CD14-positive monocyte (primary cell): ENCODE data around the gene ANKRD33. TPM values are rescaled to one million over a fixed set of nuclear protein-coding genes. Genes with fewer than 3 reads are reported as not detected.

Source experiments
- DNase-seq, 3 donors: peaks; one replicate each; pipeline ENCODE4 v3.0.0-alpha.2; 2011 to 2022
- H2AFZ ChIP-seq: 2 replicates; pipeline ENCODE4 v1.6.0; 2012; ENCODE audit warnings: mild to moderate bottlenecking, low read depth, low read length, inconsistent platforms; ENCODE audit not compliant: insufficient read depth, poor library complexity, severe bottlenecking
- H3K27ac ChIP-seq, 2 donors: 1 replicate in 1 of 2; 2 replicates in 1 of 2; pipeline ENCODE4 v1.5.1; 2012 to 2013; ENCODE audit warnings: low read length in 2 of 2, control low read depth in 1 of 2, inconsistent platforms in 1 of 2, low read depth in 1 of 2, mild to moderate bottlenecking in 1 of 2
- H3K27me3 ChIP-seq, 2 donors: one replicate each; pipeline versions ENCODE4 v1.6.0 to v1.6.1; 2011 to 2013; ENCODE audit warnings: low read length in 2 of 2; ENCODE audit not compliant: control insufficient read depth in 2 of 2, insufficient read depth in 2 of 2
- H3K36me3 ChIP-seq, 2 donors: replicated peaks in 1 of 2; 1 replicate in 1 of 2; 2 replicates in 1 of 2; pipeline versions ENCODE4 v1.5.1 to v1.6.1; 2012 to 2013; ENCODE audit warnings: low read length in 2 of 2, control low read depth in 1 of 2, inconsistent platforms in 1 of 2, mild to moderate bottlenecking in 1 of 2; ENCODE audit not compliant: insufficient read depth in 2 of 2, control insufficient read depth in 1 of 2
- H3K4me1 ChIP-seq, 2 donors: 1 replicate in 1 of 2; 2 replicates in 1 of 2; pipeline versions ENCODE4 v1.5.1 to v1.6.1; 2012 to 2013; ENCODE audit warnings: low read length in 2 of 2, control low read depth in 1 of 2, inconsistent platforms in 1 of 2, mild to moderate bottlenecking in 1 of 2, moderate library complexity in 1 of 2; ENCODE audit not compliant: insufficient read depth in 2 of 2, control insufficient read depth in 1 of 2
- H3K4me2 ChIP-seq: replicated peaks from 2 replicates; pipeline ENCODE3; 2012; ENCODE audit warnings: low read length, moderate library complexity, mild to moderate bottlenecking; ENCODE audit not compliant: poor library complexity, severe bottlenecking; ENCODE audit errors: extremely low read depth
- H3K4me3 ChIP-seq, 3 experiments: fragments of 200-600 bp in 1 of 3; sonication (generic) in 1 of 3; replicated peaks in 1 of 3; 1 replicate in 2 of 3; 2 replicates in 1 of 3; pipeline ENCODE4 v1.5.1; 2011 to 2013; ENCODE audit warnings: low read length in 3 of 3, mild to moderate bottlenecking in 3 of 3, control low read depth in 2 of 3, low read depth in 2 of 3, inconsistent platforms in 1 of 3, moderate library complexity in 1 of 3
- H3K79me2 ChIP-seq: 2 replicates; pipeline ENCODE4 v1.6.0; 2012; ENCODE audit warnings: mild to moderate bottlenecking, control low read depth, inconsistent platforms, low read length, moderate library complexity; ENCODE audit not compliant: insufficient read depth
- H3K9ac ChIP-seq: 2 replicates; pipeline ENCODE4 v1.6.0; 2017; ENCODE audit warnings: low read length, mild to moderate bottlenecking; ENCODE audit not compliant: insufficient read depth, poor library complexity, severe bottlenecking
- H3K9me3 ChIP-seq, 2 donors: replicated peaks in 1 of 2; 1 replicate in 1 of 2; 2 replicates in 1 of 2; pipeline versions ENCODE4 v1.5.1 to v1.6.1; 2012 to 2013; ENCODE audit warnings: low read length in 2 of 2, control low read depth in 1 of 2; ENCODE audit not compliant: control insufficient read depth in 1 of 2, insufficient read depth in 1 of 2
- H4K20me1 ChIP-seq: 2 replicates; pipeline ENCODE4 v1.6.0; 2012; ENCODE audit warnings: mild to moderate bottlenecking, low read length, control low read depth, moderate library complexity; ENCODE audit not compliant: insufficient read depth
- H3K27ac Mint-ChIP-seq, 7 donors: one replicate each; pipeline ENCODE4 v1.8.0; 2020; ENCODE audit warnings: mild to moderate bottlenecking in 7 of 7, mixed read lengths in 7 of 7, moderate library complexity in 6 of 7, inconsistent platforms in 2 of 7
- H3K27me3 Mint-ChIP-seq, 3 donors: one replicate each; pipeline ENCODE4 v1.8.0; 2021 to 2022; ENCODE audit warnings: low read depth in 3 of 3, mild to moderate bottlenecking in 3 of 3, mixed read lengths in 3 of 3, moderate library complexity in 3 of 3, inconsistent platforms in 1 of 3
- H3K36me3 Mint-ChIP-seq, 2 donors: one replicate each; pipeline ENCODE4 v1.8.0; 2020; ENCODE audit warnings: mixed read lengths in 2 of 2, inconsistent platforms in 1 of 2, mild to moderate bottlenecking in 1 of 2
- H3K4me1 Mint-ChIP-seq: one replicate; pipeline ENCODE4 v1.8.0; 2020; ENCODE audit warnings: mild to moderate bottlenecking, mixed read lengths
- H3K4me3 Mint-ChIP-seq, 2 donors: one replicate each; pipeline ENCODE4 v1.8.0; 2020; ENCODE audit warnings: mild to moderate bottlenecking in 2 of 2, mixed read lengths in 2 of 2, moderate library complexity in 1 of 2
- H3K9me3 Mint-ChIP-seq, 7 donors: one replicate each; pipeline ENCODE4 v1.8.0; 2020 to 2022; ENCODE audit warnings: mixed read lengths in 7 of 7, mild to moderate bottlenecking in 6 of 7, moderate library complexity in 6 of 7, inconsistent platforms in 2 of 7
- WGBS: methylation state at CpG from one replicate; pipeline ENCODE4 v1.1.5; 2013; ENCODE audit warnings: missing lambda C conversion rate; ENCODE audit not compliant: insufficient coverage; 5-methylcytosine and 5-hydroxymethylcytosine counted together
- intact Hi-C, 2 donors: fragments of 100-400 bp; cut with micrococcal nuclease; formaldehyde crosslinking; loops; one replicate each; pipeline versions ENCODE4 v1.15.0 to v1.15.1; 2023
- polyA plus RNA-seq, 3 donors: library from polyadenylated mRNA; depleted of rRNA in 1 of 3; unstranded in 2 of 3; stranded (reverse) in 1 of 3; fragments of 300-500 nt in 2 of 3; fragments of >200 nt in 1 of 3; fragmentation: Illumina TruSeq in 2 of 3; gene quantifications; 1 replicate in 2 of 3; 2 replicates in 1 of 3; pipeline ENCODE4 v1.2.3, GENCODE V29; 2012 to 2021
- TF ChIP-seq, protein P1 (sequence below): fragments of 200-600 bp; IDR thresholded peaks from one replicate; pipeline ENCODE4 v1.8.0; 2022; ENCODE audit warnings: antibody characterized with exemption, mild to moderate bottlenecking

The ANKRD33 gene
- polyA plus RNA-seq, 3 donors = 0.07 TPM; not detected in 2

DNA sequence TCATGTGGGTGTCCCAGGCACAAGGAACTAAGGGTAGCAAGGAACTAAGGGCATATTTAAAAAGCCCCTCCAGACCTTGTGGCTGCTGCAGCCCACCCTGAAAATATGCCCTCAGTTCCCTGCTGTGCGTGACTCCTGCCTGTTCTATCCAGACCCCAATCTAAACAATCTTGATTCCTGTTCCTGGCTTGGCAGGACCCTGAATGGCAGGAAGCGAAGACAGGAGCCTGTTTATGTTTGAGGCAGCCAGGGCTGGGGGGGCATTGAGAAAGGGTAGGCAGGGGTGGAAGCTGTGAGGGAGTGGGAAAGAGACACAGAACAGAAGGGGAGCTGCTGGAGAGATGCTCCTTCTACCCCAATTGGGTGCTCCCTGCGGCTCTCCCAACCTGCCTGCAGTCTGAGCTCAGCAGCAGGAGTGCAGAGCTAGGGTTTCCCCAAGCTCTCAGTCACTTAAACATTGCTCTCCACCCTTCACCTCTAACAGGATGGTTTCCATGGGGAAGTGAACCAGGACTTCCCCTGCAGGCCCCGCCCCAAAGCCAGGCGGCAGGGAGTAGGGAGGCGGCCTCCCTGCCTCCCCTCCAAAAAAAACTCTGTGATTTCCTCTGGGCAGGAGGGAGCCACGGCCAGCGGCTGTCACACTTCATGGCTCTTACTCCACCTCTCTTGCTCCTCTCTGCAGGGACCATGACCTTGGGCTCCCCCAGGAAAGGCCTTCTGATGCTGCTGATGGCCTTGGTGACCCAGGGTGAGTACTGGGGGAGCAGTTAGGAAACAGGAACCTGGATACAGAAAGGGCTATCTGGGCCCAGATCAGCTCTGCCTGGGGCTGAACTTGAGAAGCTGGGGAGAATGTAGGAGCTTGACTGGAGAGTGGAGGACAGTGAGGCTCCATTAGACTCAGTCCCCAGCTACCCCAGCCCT is 24.1 kb downstream of the ANKRD33 start:
- H3K36me3 ChIP-seq = peaks cover 0 to 9% of the 10 kb centered on the region in 2 donors
- H4K20me1 ChIP-seq = no peaks in the 10 kb centered on the region
- H3K27me3 Mint-ChIP-seq = peaks cover 11 to 21% (median 19%) of the 10 kb centered on the region in 3 donors
- DNase-seq = peak; percentile 46 to 80 (median 49)
- intact Hi-C loops = no loop called here
- H3K4me2 ChIP-seq = peak overlapping the region; percentile 69
- H3K27ac Mint-ChIP-seq = peak overlapping the region; percentile 55 to 85 (median 77)
- peaks cover 9 to 14% of the 10 kb centered on the region in 2 donors for H3K27me3 ChIP-seq
- peaks cover 5% of the 10 kb centered on the region for H3K79me2 ChIP-seq
- H3K4me3 Mint-ChIP-seq = peak overlapping the region; percentile 42 to 90
- peaks cover 41% of the 10 kb centered on the region for H3K4me1 Mint-ChIP-seq
- no peaks in the 10 kb centered on the region for H3K9me3 ChIP-seq
- TF ChIP-seq, protein P1, sequence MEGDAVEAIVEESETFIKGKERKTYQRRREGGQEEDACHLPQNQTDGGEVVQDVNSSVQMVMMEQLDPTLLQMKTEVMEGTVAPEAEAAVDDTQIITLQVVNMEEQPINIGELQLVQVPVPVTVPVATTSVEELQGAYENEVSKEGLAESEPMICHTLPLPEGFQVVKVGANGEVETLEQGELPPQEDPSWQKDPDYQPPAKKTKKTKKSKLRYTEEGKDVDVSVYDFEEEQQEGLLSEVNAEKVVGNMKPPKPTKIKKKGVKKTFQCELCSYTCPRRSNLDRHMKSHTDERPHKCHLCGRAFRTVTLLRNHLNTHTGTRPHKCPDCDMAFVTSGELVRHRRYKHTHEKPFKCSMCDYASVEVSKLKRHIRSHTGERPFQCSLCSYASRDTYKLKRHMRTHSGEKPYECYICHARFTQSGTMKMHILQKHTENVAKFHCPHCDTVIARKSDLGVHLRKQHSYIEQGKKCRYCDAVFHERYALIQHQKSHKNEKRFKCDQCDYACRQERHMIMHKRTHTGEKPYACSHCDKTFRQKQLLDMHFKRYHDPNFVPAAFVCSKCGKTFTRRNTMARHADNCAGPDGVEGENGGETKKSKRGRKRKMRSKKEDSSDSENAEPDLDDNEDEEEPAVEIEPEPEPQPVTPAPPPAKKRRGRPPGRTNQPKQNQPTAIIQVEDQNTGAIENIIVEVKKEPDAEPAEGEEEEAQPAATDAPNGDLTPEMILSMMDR = no peak
- peaks cover 0 to 8% (median 0%) of the 10 kb centered on the region in 7 donors for H3K9me3 Mint-ChIP-seq
- peak overlapping the region in 1 of 2 donors; percentile 47 for H3K27ac ChIP-seq
- H2AFZ ChIP-seq = peak overlapping the region; percentile 46
- peaks cover 23% of the 10 kb centered on the region in 2 donors for H3K36me3 Mint-ChIP-seq
- H3K4me3 ChIP-seq = peak overlapping the region in 1 of 3 experiments; percentile 61
- WGBS = 11% methylated on average over 3 of the region's 8 CpGs
- peaks cover 38 to 48% of the 10 kb centered on the region in 2 donors for H3K4me1 ChIP-seq
- peak overlapping the region; percentile 31 for H3K9ac ChIP-seq

DNA sequence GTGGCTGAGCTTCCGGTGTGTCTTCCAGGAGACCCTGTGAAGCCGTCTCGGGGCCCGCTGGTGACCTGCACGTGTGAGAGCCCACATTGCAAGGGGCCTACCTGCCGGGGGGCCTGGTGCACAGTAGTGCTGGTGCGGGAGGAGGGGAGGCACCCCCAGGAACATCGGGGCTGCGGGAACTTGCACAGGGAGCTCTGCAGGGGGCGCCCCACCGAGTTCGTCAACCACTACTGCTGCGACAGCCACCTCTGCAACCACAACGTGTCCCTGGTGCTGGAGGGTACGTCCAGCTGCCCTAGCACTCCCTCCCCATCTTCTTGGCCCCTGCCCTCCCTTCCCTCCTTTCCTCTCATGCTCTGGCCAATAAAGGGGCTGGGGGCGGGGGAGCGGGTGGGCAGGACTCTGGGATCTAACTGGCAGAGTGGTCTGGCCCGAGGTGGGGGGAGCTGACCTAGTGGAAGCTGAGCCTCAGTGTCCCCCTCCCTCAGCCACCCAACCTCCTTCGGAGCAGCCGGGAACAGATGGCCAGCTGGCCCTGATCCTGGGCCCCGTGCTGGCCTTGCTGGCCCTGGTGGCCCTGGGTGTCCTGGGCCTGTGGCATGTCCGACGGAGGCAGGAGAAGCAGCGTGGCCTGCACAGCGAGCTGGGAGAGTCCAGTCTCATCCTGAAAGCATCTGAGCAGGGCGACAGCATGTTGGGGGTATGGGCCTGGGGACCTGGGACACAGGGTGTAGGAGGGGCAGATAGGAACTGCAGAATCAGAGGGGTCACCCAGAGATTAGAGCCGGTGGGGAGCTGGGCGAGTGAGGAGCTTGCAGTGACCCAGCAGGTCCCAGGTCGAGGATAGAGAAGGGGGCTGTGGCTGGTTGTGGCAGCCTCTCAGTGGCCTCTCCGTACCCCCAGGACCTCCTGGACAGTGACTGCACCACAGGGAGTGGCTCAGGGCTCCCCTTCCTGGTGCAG is 25.4 kb downstream of the ANKRD33 start:
- peaks cover 16 to 27% of the 10 kb centered on the region in 2 donors for H3K36me3 Mint-ChIP-seq
- H3K4me3 Mint-ChIP-seq = no peak overlapping the region
- DNase-seq = no peak
- Histone ChIP-seq H4K20me1 (no peaks in the 10 kb centered on the region), H2AFZ (no peak overlapping the region), H3K36me3 (peaks cover 0 to 13% of the 10 kb centered on the region in 2 donors), H3K27me3 (peaks cover 0 to 5% of the 10 kb centered on the region in 2 donors), H3K9me3 (no peaks in the 10 kb centered on the region), H3K4me3 (peak overlapping the region in 1 of 3 experiments; percentile 61), H3K4me2 (peak overlapping the region; percentile 69), H3K79me2 (peaks cover 5% of the 10 kb centered on the region), H3K9ac (peak overlapping the region; percentile 31), H3K27ac (no peak overlapping the region), H3K4me1 (peaks cover 34 to 39% of the 10 kb centered on the region in 2 donors)
- H3K9me3 Mint-ChIP-seq = peaks cover 0 to 3% (median 0%) of the 10 kb centered on the region in 7 donors
- intact Hi-C loops = no loop called here
- TF ChIP-seq, protein P1 = no peak
- peaks cover 7 to 15% (median 9%) of the 10 kb centered on the region in 3 donors for H3K27me3 Mint-ChIP-seq
- WGBS = 97% methylated on average over 21 of the region's 30 CpGs
- H3K27ac Mint-ChIP-seq = peak overlapping the region in 3 of 7 donors; percentile 32 to 77 (median 62)
- peaks cover 34% of the 10 kb centered on the region for H3K4me1 Mint-ChIP-seq
